Vagina (tissue), 2 donors: ENCODE measurements around the gene N4BP2.
A peak's percentile ranks its signal among the peaks of the same experiment; 100 is the strongest.

Source experiments
- CTCF ChIP-seq, 3 experiments: fragments of 450-650 bp in 2 of 3; fragments of 200-600 bp in 1 of 3; sonication (generic) in 1 of 3; IDR thresholded peaks; one replicate each; pipeline ENCODE4 v1.5.1; 2017 to 2019; ENCODE audit warnings: antibody characterized with exemption in 3 of 3, mild to moderate bottlenecking in 2 of 3, moderate library complexity in 2 of 3
- POLR2A ChIP-seq, 2 donors: fragments of 450-650 bp; IDR thresholded peaks; one replicate each; pipeline ENCODE4 v1.6.1; 2017; ENCODE audit warnings: antibody characterized with exemption in 2 of 2, mild to moderate bottlenecking in 2 of 2, moderate library complexity in 2 of 2
- POLR2AphosphoS5 ChIP-seq, 2 donors: sonication (generic); formaldehyde crosslinking; IDR thresholded peaks; one replicate each; pipeline ENCODE4 v1.9.0; 2017; ENCODE audit warnings: antibody characterized with exemption in 2 of 2, mild to moderate bottlenecking in 2 of 2, low read depth in 1 of 2; ENCODE audit not compliant: insufficient read depth in 1 of 2

- TF ChIP-seq CTCF (IDR thresholded peaks at IDR 0.05) (no peak), POLR2A (IDR thresholded peaks at IDR 0.05) (no peak), POLR2AphosphoS5 (IDR thresholded peaks at IDR 0.05; ENCODE audit: insufficient read depth in 1 of 2, low read depth in 1 of 2) (peak in 1 of 2 donors; percentile 64)
Measured at GRCh38 chr4:40055863-40056715, 561 bp upstream of the N4BP2 start.
